RWPE1 (cell line): ENCODE data around the gene PATZ1.

Experiments used
- CTCF ChIA-PET: fragments of 350-600 bp; sonication (Branson Sonifier 250); formaldehyde crosslinking; extraction: SDS; loops from one replicate; lab custom pipeline; 2021; lab: Yijun Ruan, JAX
- POLR2A ChIA-PET: fragments of 400-600 bp; formaldehyde crosslinking; extraction: SDS; loops from one replicate; lab custom pipeline; 2020; ENCODE audit warnings: antibody characterized with exemption; ENCODE audit not compliant: low non-redundant PET; lab: Yijun Ruan, JAX
- DNase-seq: peaks from one replicate; pipeline ENCODE4 v3.0.0; 2012; ENCODE audit warnings: low spot score
- H3K27ac ChIP-seq: fragments of 450-650 bp; 2 replicates; pipeline ENCODE4 v1.5.1; 2017
- TF ChIP-seq, protein P1 (sequence below): fragments of 450-650 bp; conservative IDR thresholded peaks from 2 replicates; pipeline ENCODE4 v1.5.1; 2017; ENCODE audit warnings: low read depth, mild to moderate bottlenecking

The PATZ1 gene

DNA sequence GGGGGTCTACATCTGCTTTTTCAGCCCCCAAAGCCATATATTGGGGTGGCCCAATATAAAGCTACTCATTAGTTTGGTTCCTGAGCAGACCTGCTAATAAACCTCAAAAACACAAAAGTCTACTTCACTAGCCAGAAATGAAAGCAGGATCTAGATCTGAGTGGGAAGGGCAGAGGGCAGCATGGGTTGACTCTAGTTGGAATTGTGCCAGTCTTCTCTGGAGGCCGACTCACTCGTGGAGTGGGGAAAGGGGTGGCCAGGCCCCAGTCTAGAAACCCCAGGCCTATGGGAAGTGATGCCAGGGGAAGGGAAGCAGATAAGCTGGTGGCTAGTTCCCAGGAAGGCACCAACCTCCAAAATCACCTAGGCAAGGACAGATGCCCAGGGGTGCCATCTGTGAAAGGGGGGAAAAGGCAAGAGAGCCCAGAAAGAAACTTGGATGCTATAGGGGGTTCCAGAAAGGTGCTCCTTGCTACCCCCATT, 5.3 kb downstream of the PATZ1 start:
- DNase-seq = no peak
- CTCF ChIA-PET = no interaction called here
- POLR2A ChIA-PET = no interaction called here
- peak overlapping the region; percentile 97 for H3K27ac ChIP-seq
- TF ChIP-seq, protein P1, sequence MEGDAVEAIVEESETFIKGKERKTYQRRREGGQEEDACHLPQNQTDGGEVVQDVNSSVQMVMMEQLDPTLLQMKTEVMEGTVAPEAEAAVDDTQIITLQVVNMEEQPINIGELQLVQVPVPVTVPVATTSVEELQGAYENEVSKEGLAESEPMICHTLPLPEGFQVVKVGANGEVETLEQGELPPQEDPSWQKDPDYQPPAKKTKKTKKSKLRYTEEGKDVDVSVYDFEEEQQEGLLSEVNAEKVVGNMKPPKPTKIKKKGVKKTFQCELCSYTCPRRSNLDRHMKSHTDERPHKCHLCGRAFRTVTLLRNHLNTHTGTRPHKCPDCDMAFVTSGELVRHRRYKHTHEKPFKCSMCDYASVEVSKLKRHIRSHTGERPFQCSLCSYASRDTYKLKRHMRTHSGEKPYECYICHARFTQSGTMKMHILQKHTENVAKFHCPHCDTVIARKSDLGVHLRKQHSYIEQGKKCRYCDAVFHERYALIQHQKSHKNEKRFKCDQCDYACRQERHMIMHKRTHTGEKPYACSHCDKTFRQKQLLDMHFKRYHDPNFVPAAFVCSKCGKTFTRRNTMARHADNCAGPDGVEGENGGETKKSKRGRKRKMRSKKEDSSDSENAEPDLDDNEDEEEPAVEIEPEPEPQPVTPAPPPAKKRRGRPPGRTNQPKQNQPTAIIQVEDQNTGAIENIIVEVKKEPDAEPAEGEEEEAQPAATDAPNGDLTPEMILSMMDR = no peak

DNA sequence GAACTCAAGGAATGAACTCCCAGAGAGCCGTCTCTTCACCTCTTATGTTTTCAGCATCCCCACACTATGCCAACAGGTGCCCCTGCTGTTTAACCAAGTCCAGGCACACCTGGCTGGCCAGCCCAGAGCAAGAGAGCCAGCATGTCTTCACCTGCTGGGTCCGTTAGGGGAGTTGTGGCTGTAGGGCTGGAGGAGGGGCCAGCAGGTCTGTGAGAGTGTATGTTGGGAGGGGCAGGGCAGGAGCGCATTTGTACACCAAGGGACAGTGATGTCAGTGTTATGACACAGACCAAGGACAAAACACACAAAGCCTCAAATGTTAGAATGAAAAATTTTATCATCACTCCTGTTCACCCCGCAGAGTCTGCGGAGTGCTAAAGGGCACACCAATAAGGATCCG, 5.8 kb downstream of the PATZ1 start:
- CTCF ChIA-PET = no interaction called here
- TF ChIP-seq, protein P1 = no peak
- POLR2A ChIA-PET = no interaction called here
- H3K27ac ChIP-seq = peak overlapping the region; percentile 41
- DNase-seq = no peak

DNA sequence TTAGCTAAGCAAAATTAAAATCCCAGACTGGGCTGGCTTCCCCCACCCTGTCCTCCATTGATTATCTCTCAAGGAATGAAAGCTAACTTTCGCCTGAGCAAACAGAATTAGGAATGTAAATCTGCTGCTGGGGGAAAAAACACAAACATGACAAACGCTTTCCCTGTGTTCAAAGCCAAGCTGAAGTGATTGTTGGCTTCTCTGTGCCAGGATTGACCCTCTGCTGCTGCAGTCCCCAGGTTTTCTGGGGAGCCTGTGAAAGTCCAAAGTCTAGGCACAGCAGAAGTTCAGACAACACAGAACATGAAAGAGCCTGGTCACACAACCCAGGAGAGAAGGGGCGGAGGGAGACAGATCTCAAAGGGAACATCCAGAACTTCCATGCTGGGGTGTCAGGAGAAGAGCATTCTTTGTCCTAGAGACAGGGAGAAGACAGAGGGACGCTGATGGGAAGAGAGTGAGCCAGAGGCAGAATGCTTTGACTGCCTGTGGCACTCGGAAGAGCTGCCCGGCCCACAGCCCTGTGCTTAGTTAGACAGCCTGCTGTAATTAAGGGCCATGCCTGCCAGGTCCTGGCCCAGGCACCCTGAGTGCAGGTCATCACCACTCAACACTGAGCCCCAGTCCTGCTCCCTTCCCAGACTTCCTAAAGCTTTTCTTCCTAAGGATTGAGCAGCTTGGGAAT, 6.9 kb downstream of the PATZ1 start:
- DNase-seq = no peak
- ChIA-PET CTCF (interaction anchor here (0.6 kb wide), 1 partner anchor 39 kb away, joined by 5 read pairs; no protein-coding TSS in a partner anchor), POLR2A (no interaction called here)
- peak overlapping the region; percentile 41 for H3K27ac ChIP-seq
- TF ChIP-seq, protein P1 = no peak

DNA sequence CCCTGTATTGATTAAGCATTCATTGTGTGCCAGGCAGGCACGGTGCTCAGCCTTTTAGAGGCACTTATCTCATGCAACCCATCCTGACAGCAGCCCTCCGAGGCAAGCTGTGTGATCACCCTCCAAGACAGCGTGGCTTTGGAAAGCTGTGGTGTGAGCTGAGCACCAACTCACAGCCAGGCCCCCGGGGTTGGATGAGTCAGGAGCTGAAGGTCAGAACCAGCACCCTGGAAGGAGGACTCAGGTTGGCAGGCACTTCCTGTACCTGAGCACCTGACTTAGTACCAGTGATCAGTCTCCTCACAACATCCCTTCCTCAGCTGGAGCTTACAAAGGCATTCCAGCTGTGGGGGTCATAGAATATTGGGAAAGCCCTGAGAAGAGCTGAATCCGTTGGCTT, 9.0 kb downstream of the PATZ1 start:
- TF ChIP-seq, protein P1 = no peak
- ChIA-PET CTCF (no interaction called here), POLR2A (no interaction called here)
- peak overlapping the region; percentile 46 for H3K27ac ChIP-seq
- peak; percentile 38 for DNase-seq

DNA sequence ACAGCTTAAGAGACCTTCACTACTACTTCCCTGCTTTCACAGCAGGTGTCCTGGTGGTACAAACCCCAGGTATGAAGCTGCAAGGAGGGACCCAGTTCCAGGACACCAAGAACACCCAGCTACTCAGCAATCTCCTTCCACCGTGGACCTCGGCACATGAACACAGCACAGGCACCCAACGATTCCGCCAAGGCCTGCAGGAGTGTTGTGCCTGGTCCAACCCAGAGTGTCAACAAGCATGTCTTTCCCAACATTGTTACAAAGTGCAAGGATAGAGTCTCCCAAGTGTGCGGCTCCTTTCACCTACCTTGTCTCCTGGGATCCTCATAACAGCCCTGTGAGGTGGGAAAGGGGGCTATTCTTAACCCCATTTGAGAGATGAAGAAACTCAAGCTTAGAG, 11.8 kb downstream of the PATZ1 start:
- ChIA-PET POLR2A (no interaction called here), CTCF (interaction anchor here (0.5 kb wide), 1 partner anchor 126 kb away, joined by 4 read pairs; no protein-coding TSS in a partner anchor)
- DNase-seq = no peak
- TF ChIP-seq, protein P1 = no peak
- H3K27ac ChIP-seq = peak overlapping the region; percentile 23

DNA sequence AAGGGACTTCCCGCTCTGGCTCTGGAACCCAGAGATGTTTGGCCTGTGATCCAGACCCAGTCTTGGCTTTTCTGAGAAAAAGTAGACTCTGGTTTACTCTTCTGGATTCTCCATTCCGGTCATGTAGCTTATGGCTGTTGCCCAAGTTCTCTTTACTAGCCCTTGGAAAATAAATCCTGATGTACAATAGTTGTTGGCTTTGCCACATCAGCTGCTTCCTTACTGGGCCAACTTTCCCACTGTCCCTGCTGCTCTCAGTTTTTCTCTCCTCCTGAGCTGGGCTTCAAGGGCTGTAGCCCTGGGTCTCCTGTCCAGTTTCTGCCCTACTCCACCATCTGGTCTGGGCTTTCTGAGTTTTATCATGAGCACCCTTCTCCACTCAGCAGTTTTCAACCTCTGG, 12.5 kb downstream of the PATZ1 start:
- TF ChIP-seq, protein P1 = no peak
- peak overlapping the region; percentile 23 for H3K27ac ChIP-seq
- ChIA-PET CTCF (no interaction called here), POLR2A (no interaction called here)
- DNase-seq = no peak
